ENCODE measurements around the gene LUC7L.
"Not testable (repeated sequence)": the region's sequence is repeated elsewhere in the genome, so short reads cannot be mapped to it uniquely, and the experiment has no call there.

The LUC7L gene

GRCh38 chr16:263944-264343, 34.7 kb upstream of the LUC7L start:
- no peak for DNase-seq (ENCODE audit: low read depth)

- DNase-seq (ENCODE audit: low read depth), result no peak
Observed at GRCh38 chr16:263182-263774, 34.0 kb upstream of the LUC7L start.

- DNase-seq (ENCODE audit: low read depth), result no peak
Observed at GRCh38 chr16:262121-262745, 33.0 kb upstream of the LUC7L start.

GRCh38 chr16:261031-261691, 31.9 kb upstream of the LUC7L start:
- DNase-seq (ENCODE audit: low read depth), result no peak

GRCh38 chr16:260326-260725, 31.1 kb upstream of the LUC7L start:
- DNase-seq (ENCODE audit: low read depth), result no peak

- DNase-seq (ENCODE audit: low read depth), result no peak
Observed at GRCh38 chr16:259814-260253, 30.6 kb upstream of the LUC7L start.

GRCh38 chr16:259226-259625, 30.0 kb upstream of the LUC7L start:
- DNase-seq (ENCODE audit: low read depth), result no peak

- not testable (repeated sequence) for DNase-seq (ENCODE audit: low read depth)
Observed at GRCh38 chr16:258091-258490, 28.8 kb upstream of the LUC7L start.

GRCh38 chr16:255183-255582, 25.9 kb upstream of the LUC7L start:
- DNase-seq (ENCODE audit: low read depth), result no peak

- no peak for DNase-seq (ENCODE audit: low read depth)
Observed at GRCh38 chr16:254461-254860, 25.2 kb upstream of the LUC7L start.

- no peak for DNase-seq (ENCODE audit: low read depth)
Observed at GRCh38 chr16:253833-254232, 24.6 kb upstream of the LUC7L start.

- no peak for DNase-seq (ENCODE audit: low read depth)
Observed at GRCh38 chr16:252366-253337, 23.4 kb upstream of the LUC7L start.

GRCh38 chr16:249431-249830, 20.2 kb upstream of the LUC7L start:
- DNase-seq (ENCODE audit: low read depth), result no peak

- no peak for DNase-seq (ENCODE audit: low read depth)
Observed at GRCh38 chr16:247027-247426, 17.8 kb upstream of the LUC7L start.

GRCh38 chr16:245105-245504, 15.9 kb upstream of the LUC7L start:
- DNase-seq (ENCODE audit: low read depth), result no peak

GRCh38 chr16:243348-243747, 14.1 kb upstream of the LUC7L start:
- no peak for DNase-seq (ENCODE audit: low read depth)

- DNase-seq (ENCODE audit: low read depth), result no peak
Observed at GRCh38 chr16:242281-242680, 13.0 kb upstream of the LUC7L start.

GRCh38 chr16:240559-240958, 11.3 kb upstream of the LUC7L start:
- DNase-seq (ENCODE audit: low read depth), result no peak

GRCh38 chr16:239948-240277, 10.7 kb upstream of the LUC7L start:
- no peak for DNase-seq (ENCODE audit: low read depth)

GRCh38 chr16:234468-235305, 5.4 kb upstream of the LUC7L start, which contains the start of gene FAM234A:
Gene FAM234A, plus strand, starts transcription at chr16:234821. Its CDS starts 19,593 bp downstream, at chr16:254414.
- peak; percentile 92 for DNase-seq (ENCODE audit: low read depth)

- DNase-seq (ENCODE audit: low read depth), result no peak
Observed at GRCh38 chr16:230949-231348, 1.7 kb upstream of the LUC7L start.

Data from stimulated activated CD8-positive, alpha-beta memory T cell treated with anti-CD3 and anti-CD28 coated beads, Interleukin-12 subunit alpha, Interleukin-12 subunit beta, amount 100 ng/mL, for 1 hour (primary cell).